Liver (tissue), 9 donors: ENCODE measurements around the gene PSEN2. TPM values are rescaled to one million over a fixed set of nuclear protein-coding genes. Genes with fewer than 3 reads are reported as not detected.

Experiments used
- DNase-seq: peaks from one replicate; pipeline ENCODE4 v3.0.0-alpha.2; 2017; ENCODE audit warnings: low spot score
- H3K27ac ChIP-seq, 2 donors: one replicate each; pipeline ENCODE4 v1.7.0; 2013; ENCODE audit warnings: inconsistent platforms in 2 of 2, low read length in 2 of 2, control low read depth in 1 of 2, low read depth in 1 of 2, mild to moderate bottlenecking in 1 of 2
- H3K27me3 ChIP-seq, 4 donors: one replicate each; pipeline versions ENCODE4 v1.6.1 to v1.7.0; 2013; ENCODE audit warnings: low read length in 3 of 4, inconsistent platforms in 1 of 4, mild to moderate bottlenecking in 1 of 4, moderate library complexity in 1 of 4; ENCODE audit not compliant: control insufficient read depth in 4 of 4, insufficient read depth in 4 of 4
- H3K36me3 ChIP-seq, 4 donors: one replicate each; pipeline versions ENCODE4 v1.6.1 to v1.7.0; 2013; ENCODE audit warnings: low read length in 3 of 4, mild to moderate bottlenecking in 3 of 4, low read depth in 1 of 4, moderate library complexity in 1 of 4; ENCODE audit not compliant: control insufficient read depth in 4 of 4, insufficient read depth in 3 of 4
- H3K4me1 ChIP-seq, 4 donors: one replicate each; pipeline versions ENCODE4 v1.6.1 to v1.7.0; 2013; ENCODE audit warnings: low read length in 3 of 4, mild to moderate bottlenecking in 3 of 4, moderate library complexity in 1 of 4; ENCODE audit not compliant: control insufficient read depth in 4 of 4, insufficient read depth in 4 of 4
- H3K4me3 ChIP-seq, 3 donors: one replicate each; pipeline versions ENCODE4 v1.6.1 to v1.7.0; 2013; ENCODE audit warnings: low read length in 3 of 3, control low read depth in 1 of 3, low read depth in 1 of 3, mild to moderate bottlenecking in 1 of 3
- H3K9ac ChIP-seq, 2 donors: one replicate each; pipeline ENCODE4 v1.7.0; 2013; ENCODE audit warnings: low read length in 2 of 2, mild to moderate bottlenecking in 2 of 2, moderate library complexity in 2 of 2, control low read depth in 1 of 2, low read depth in 1 of 2
- H3K9me3 ChIP-seq, 4 donors: one replicate each; pipeline versions ENCODE4 v1.6.1 to v1.7.0; 2013; ENCODE audit warnings: low read length in 3 of 4; ENCODE audit not compliant: control insufficient read depth in 4 of 4
- EGR1 ChIP-seq, 2 donors: IDR thresholded peaks; 2 replicates each; pipeline ENCODE4 v1.6.1; 2016 to 2018; ENCODE audit warnings: antibody characterized with exemption in 2 of 2, low read depth in 2 of 2
- FOXA1 ChIP-seq: IDR thresholded peaks from 2 replicates; pipeline ENCODE4 v1.6.1; 2016; ENCODE audit warnings: antibody characterized with exemption
- GABPA ChIP-seq, 2 donors: IDR thresholded peaks in 1 of 2; conservative IDR thresholded peaks in 1 of 2; 2 replicates each; pipeline ENCODE4 v1.6.1; 2016; ENCODE audit warnings: antibody characterized with exemption in 2 of 2, mild to moderate bottlenecking in 1 of 2, moderate library complexity in 1 of 2
- HNF4A ChIP-seq, 2 donors: conservative IDR thresholded peaks; 2 replicates each; pipeline ENCODE4 v1.6.1; 2016; ENCODE audit warnings: antibody characterized with exemption in 2 of 2, mild to moderate bottlenecking in 2 of 2
- HNF4G ChIP-seq: IDR thresholded peaks from 2 replicates; pipeline ENCODE4 v1.6.1; 2016; ENCODE audit warnings: antibody characterized with exemption
- JUND ChIP-seq, 2 donors: IDR thresholded peaks; 2 replicates each; pipeline ENCODE4 v1.6.1; 2016; ENCODE audit warnings: antibody characterized with exemption in 2 of 2
- NR2F2 ChIP-seq: IDR thresholded peaks from 2 replicates; pipeline ENCODE4 v1.6.1; 2016; ENCODE audit warnings: antibody characterized with exemption
- RAD21 ChIP-seq, 2 donors: IDR thresholded peaks; 2 replicates each; pipeline ENCODE4 v1.6.1; 2016; ENCODE audit warnings: antibody characterized with exemption in 2 of 2, mild to moderate bottlenecking in 2 of 2
- RXRA ChIP-seq, 2 donors: IDR thresholded peaks; 2 replicates each; pipeline ENCODE4 v1.6.1; 2017 to 2018; ENCODE audit warnings: antibody characterized with exemption in 2 of 2, mild to moderate bottlenecking in 1 of 2
- SP1 ChIP-seq: IDR thresholded peaks from 2 replicates; pipeline ENCODE4 v1.6.1; 2018; ENCODE audit warnings: antibody characterized with exemption, mild to moderate bottlenecking
- TAF1 ChIP-seq: conservative IDR thresholded peaks from 2 replicates; pipeline ENCODE4 v1.6.1; 2016; ENCODE audit warnings: antibody characterized with exemption, mild to moderate bottlenecking
- YY1 ChIP-seq: IDR thresholded peaks from 2 replicates; pipeline ENCODE4 v1.6.1; 2016; ENCODE audit warnings: antibody characterized with exemption, mild to moderate bottlenecking
- WGBS: extraction: QIAGEN DNeasy Blood & Tissue Kit; methylation state at CpG from one replicate; pipeline ENCODE4 v1.1.7; 2013; 5-methylcytosine and 5-hydroxymethylcytosine counted together
- polyA plus RNA-seq, 2 donors: library from polyadenylated mRNA; stranded (reverse) in 1 of 2; unstranded in 1 of 2; fragments of 200-250 nt in 1 of 2; fragments of >200 nt in 1 of 2; fragmentation: Nextera tagmentation in 1 of 2; extraction: Ambion mirVana in 1 of 2; gene quantifications; one replicate each; pipeline versions ENCODE4 v1.2.1 to v1.2.3, GENCODE V29; 2013 to 2015
- total RNA-seq, 2 donors: library from RNA; depleted of rRNA; stranded (reverse); fragments of >200 nt; gene quantifications; one replicate each; pipeline ENCODE4 v1.2.3, GENCODE V29; 2014
- TF ChIP-seq, protein P1 (sequence below): IDR thresholded peaks from 2 replicates; pipeline ENCODE4 v1.6.1; 2016; ENCODE audit warnings: antibody characterized with exemption, mild to moderate bottlenecking
- TF ChIP-seq, protein P2 (sequence below): IDR thresholded peaks from 2 replicates; pipeline ENCODE4 v1.6.1; 2016; ENCODE audit warnings: antibody characterized with exemption
- donor health status: healthy.
- donor health status: healthy.
- donor health status: healthy.
- donor health status: healthy.
- donor health status: healthy.

The PSEN2 gene
- total and polyA plus RNA-seq, 4 donors: 6.9 to 19.0 (median 10.8) TPM

DNA sequence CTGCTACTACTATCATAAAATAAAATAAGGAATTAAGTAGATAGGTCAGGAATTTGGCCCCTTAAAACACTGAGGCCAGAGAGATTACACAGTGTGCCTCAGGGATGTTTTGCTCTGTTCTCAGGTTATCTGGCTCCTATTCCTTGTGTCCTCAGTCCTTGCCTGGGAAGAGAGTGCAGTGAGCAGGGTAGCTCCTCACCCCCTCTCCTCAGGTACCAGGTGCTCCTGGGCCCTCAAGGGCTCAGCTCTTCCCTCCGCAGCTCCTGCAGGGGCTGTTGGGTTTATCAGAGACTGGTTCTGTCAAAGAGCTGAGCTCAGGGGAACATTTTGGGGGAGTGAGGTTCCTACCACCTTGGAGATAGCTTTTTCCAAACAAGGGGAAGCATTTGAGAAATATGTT, 49.6 kb downstream of the PSEN2 start:
- peaks cover 0 to 8% (median 6%) of the 10 kb centered on the region in 4 donors for H3K4me1 ChIP-seq
- H3K9ac ChIP-seq: no peak overlapping the region
- H3K27ac ChIP-seq: no peak overlapping the region
- WGBS: 98% methylated on average over 1 of the region's 1 CpG
- H3K9me3 ChIP-seq: no peaks in the 10 kb centered on the region
- H3K4me3 ChIP-seq: no peak overlapping the region
- H3K36me3 ChIP-seq: no peaks in the 10 kb centered on the region
- TF ChIP-seq GABPA (IDR thresholded peaks at IDR 0.05 in 1 of 2, conservative IDR thresholded peaks at IDR 0.05 in 1 of 2) (no peak), EGR1 (IDR thresholded peaks at IDR 0.05; ENCODE audit: low read depth in 2 of 2) (no peak)
- TF ChIP-seq, protein P1, sequence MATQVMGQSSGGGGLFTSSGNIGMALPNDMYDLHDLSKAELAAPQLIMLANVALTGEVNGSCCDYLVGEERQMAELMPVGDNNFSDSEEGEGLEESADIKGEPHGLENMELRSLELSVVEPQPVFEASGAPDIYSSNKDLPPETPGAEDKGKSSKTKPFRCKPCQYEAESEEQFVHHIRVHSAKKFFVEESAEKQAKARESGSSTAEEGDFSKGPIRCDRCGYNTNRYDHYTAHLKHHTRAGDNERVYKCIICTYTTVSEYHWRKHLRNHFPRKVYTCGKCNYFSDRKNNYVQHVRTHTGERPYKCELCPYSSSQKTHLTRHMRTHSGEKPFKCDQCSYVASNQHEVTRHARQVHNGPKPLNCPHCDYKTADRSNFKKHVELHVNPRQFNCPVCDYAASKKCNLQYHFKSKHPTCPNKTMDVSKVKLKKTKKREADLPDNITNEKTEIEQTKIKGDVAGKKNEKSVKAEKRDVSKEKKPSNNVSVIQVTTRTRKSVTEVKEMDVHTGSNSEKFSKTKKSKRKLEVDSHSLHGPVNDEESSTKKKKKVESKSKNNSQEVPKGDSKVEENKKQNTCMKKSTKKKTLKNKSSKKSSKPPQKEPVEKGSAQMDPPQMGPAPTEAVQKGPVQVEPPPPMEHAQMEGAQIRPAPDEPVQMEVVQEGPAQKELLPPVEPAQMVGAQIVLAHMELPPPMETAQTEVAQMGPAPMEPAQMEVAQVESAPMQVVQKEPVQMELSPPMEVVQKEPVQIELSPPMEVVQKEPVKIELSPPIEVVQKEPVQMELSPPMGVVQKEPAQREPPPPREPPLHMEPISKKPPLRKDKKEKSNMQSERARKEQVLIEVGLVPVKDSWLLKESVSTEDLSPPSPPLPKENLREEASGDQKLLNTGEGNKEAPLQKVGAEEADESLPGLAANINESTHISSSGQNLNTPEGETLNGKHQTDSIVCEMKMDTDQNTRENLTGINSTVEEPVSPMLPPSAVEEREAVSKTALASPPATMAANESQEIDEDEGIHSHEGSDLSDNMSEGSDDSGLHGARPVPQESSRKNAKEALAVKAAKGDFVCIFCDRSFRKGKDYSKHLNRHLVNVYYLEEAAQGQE: no peak
- TF ChIP-seq, protein P2, sequence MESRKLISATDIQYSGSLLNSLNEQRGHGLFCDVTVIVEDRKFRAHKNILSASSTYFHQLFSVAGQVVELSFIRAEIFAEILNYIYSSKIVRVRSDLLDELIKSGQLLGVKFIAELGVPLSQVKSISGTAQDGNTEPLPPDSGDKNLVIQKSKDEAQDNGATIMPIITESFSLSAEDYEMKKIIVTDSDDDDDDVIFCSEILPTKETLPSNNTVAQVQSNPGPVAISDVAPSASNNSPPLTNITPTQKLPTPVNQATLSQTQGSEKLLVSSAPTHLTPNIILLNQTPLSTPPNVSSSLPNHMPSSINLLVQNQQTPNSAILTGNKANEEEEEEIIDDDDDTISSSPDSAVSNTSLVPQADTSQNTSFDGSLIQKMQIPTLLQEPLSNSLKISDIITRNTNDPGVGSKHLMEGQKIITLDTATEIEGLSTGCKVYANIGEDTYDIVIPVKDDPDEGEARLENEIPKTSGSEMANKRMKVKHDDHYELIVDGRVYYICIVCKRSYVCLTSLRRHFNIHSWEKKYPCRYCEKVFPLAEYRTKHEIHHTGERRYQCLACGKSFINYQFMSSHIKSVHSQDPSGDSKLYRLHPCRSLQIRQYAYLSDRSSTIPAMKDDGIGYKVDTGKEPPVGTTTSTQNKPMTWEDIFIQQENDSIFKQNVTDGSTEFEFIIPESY: no peak
- DNase-seq: no peak
- no peaks in the 10 kb centered on the region for H3K27me3 ChIP-seq

DNA sequence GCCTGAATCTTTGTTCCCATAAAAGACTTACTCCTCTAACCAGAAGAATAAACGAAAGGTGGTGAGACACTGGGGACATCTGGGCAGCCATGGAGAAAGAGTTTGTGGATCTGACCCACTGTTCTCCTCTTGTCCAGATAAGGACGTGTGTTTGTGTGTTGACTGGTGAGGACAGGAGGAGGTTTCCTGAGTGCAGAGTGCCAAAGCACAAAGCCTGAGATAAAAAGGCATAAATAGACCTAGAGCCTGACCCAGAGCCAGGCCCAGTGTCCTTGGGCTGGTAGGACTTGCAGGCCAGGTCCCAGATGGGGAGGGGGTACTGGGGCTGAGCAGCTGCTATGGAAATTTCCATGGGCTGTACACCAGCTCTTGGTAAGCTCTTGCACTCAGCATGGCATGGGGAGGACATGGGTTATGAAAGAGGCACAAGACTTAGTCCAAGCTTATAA, 50.1 kb downstream of the PSEN2 start:
- Histone ChIP-seq H3K27me3 (no peaks in the 10 kb centered on the region), H3K36me3 (no peaks in the 10 kb centered on the region), H3K9me3 (no peaks in the 10 kb centered on the region), H3K4me1 (peaks cover 0 to 8% (median 6%) of the 10 kb centered on the region in 4 donors), H3K9ac (no peak overlapping the region), H3K27ac (no peak overlapping the region), H3K4me3 (no peak overlapping the region)
- 40% methylated on average over 2 of the region's 2 CpGs for WGBS
- no peak for TF ChIP-seq YY1
- TF ChIP-seq SP1: peak; percentile 11
- TF ChIP-seq HNF4G: no peak
- TF ChIP-seq RAD21 (IDR thresholded peaks at IDR 0.05): no peak
- TF ChIP-seq RXRA (IDR thresholded peaks at IDR 0.05): peak; percentile 4 to 36
- TF ChIP-seq HNF4A (conservative IDR thresholded peaks at IDR 0.05): no peak
- TF ChIP-seq JUND (IDR thresholded peaks at IDR 0.05): no peak
- TF ChIP-seq EGR1 (IDR thresholded peaks at IDR 0.05; ENCODE audit: low read depth in 2 of 2): no peak
- no peak for TF ChIP-seq FOXA1
- no peak for TF ChIP-seq NR2F2
- no peak for TF ChIP-seq TAF1
- TF ChIP-seq, protein P1: no peak
- DNase-seq: no peak
